K562 (cell line): ENCODE results near the gene OR10G8. TPM values are rescaled to one million over a fixed set of nuclear protein-coding genes. Genes with fewer than 3 reads are reported as not detected.

ENCODE experiments used
- ATAC-seq: fragments of 200-7000 bp; cut with Tn5 transposase; 3 replicates; pipeline ENCODE4 v1.9.1; 2020; ENCODE audit warnings: moderate library complexity
- BruUV-seq: library from RNA; stranded (reverse); fragments of 400-500 nt; replicated peaks from 2 replicates; lab custom pipeline; 2021; lab: Mats Ljungman, UMichigan
- CTCF ChIA-PET: fragments of 300-600 bp; formaldehyde crosslinking; extraction: SDS; loops from one replicate; lab custom pipeline; 2021; ENCODE audit warnings: low intra/inter-chr PET ratio; lab: Yijun Ruan, JAX
- POLR2A ChIA-PET: fragments of 300-600, 350-650 bp; sonication (Branson Sonifier 250); formaldehyde crosslinking; extraction: SDS; loops from one replicate; lab custom pipeline; 2021; ENCODE audit warnings: antibody characterized with exemption, inconsistent platforms; lab: Yijun Ruan, JAX
- DNase-seq, 4 experiments: peaks; one replicate each; pipeline versions ENCODE4 v3.0.0 to v3.0.0-alpha.2; 2011 to 2018; ENCODE audit warnings: low spot score in 3 of 4, mixed read lengths in 3 of 4; ENCODE audit errors: extremely low read depth in 1 of 4
- FAIRE-seq: peaks from 2 replicates; lab custom pipeline; 2011; peaks lifted over from hg19 to GRCh38; lab: Jason Lieb, UNC
- H2AFZ ChIP-seq: 2 replicates; pipeline ENCODE4 v1.6.0; 2011; ENCODE audit warnings: low read depth, low read length, control low read depth, inconsistent platforms
- H3K27ac ChIP-seq: fragments of 200-600 bp; 3 replicates; pipeline ENCODE4 v1.8.0; 2011; ENCODE audit warnings: low read depth, mild to moderate bottlenecking, control low read depth, inconsistent platforms, low read length, moderate library complexity, mixed read lengths; ENCODE audit errors: extremely low read depth
- H3K27me3 ChIP-seq, 2 experiments: fragments of 300-600 bp in 1 of 2; 2 replicates in 1 of 2; 3 replicates in 1 of 2; pipeline versions ENCODE4 v1.6.0 to v1.8.0; 2011; ENCODE audit warnings: inconsistent platforms in 2 of 2, low read length in 2 of 2, mild to moderate bottlenecking in 1 of 2, mixed read lengths in 1 of 2, moderate library complexity in 1 of 2; ENCODE audit not compliant: control insufficient read depth in 2 of 2, insufficient read depth in 2 of 2
- H3K36me3 ChIP-seq: fragments of 300-600 bp; 3 replicates; pipeline ENCODE4 v1.8.0; 2011; ENCODE audit warnings: mild to moderate bottlenecking, low read length, inconsistent platforms; ENCODE audit not compliant: control insufficient read depth, insufficient read depth
- H3K4me1 ChIP-seq, 2 experiments: fragments of 200-600 bp in 1 of 2; replicated peaks in 1 of 2; 2 replicates in 1 of 2; 3 replicates in 1 of 2; pipeline versions ENCODE4 v1.5.1 to v1.8.0; 2011; ENCODE audit warnings: inconsistent platforms in 2 of 2, low read length in 2 of 2, mild to moderate bottlenecking in 1 of 2, mixed read lengths in 1 of 2, moderate library complexity in 1 of 2; ENCODE audit not compliant: control insufficient read depth in 2 of 2, insufficient read depth in 2 of 2
- H3K4me2 ChIP-seq: 2 replicates; pipeline ENCODE4 v1.6.1; 2011; ENCODE audit warnings: low read length, control low read depth, inconsistent platforms, mixed read lengths; ENCODE audit not compliant: insufficient read depth
- H3K4me3 ChIP-seq: fragments of 200-600 bp; sonication (generic), shearing (Covaris generic); 2 replicates; pipeline ENCODE4 v1.5.1; 2016; ENCODE audit warnings: control low read depth, inconsistent platforms
- H3K79me2 ChIP-seq: fragments of 200-600 bp; 3 replicates; pipeline ENCODE4 v1.8.0; 2011; ENCODE audit warnings: low read length, inconsistent platforms; ENCODE audit not compliant: control insufficient read depth, insufficient read depth
- H3K9ac ChIP-seq, 2 experiments: 2 replicates each; pipeline versions ENCODE4 v1.6.0 to v1.6.1; 2011; ENCODE audit warnings: low read depth in 2 of 2, low read length in 2 of 2, control low read depth in 1 of 2, inconsistent platforms in 1 of 2, mild to moderate bottlenecking in 1 of 2, mixed read lengths in 1 of 2; ENCODE audit not compliant: insufficient read depth in 1 of 2
- H3K9me1 ChIP-seq: one replicate; pipeline ENCODE4 v1.6.0; 2011; ENCODE audit warnings: inconsistent platforms, mild to moderate bottlenecking, low read length, moderate library complexity; ENCODE audit not compliant: control insufficient read depth, insufficient read depth
- H3K9me3 ChIP-seq: replicated peaks from 2 replicates; pipeline ENCODE4 v1.5.1; 2011; ENCODE audit warnings: low read depth, low read length, inconsistent platforms; ENCODE audit not compliant: control insufficient read depth, insufficient read depth
- H4K20me1 ChIP-seq: replicated peaks from 2 replicates; pipeline ENCODE4 v1.6.1; 2011; ENCODE audit warnings: low read length, inconsistent platforms, mixed read lengths; ENCODE audit not compliant: control insufficient read depth, insufficient read depth
- CREB1 ChIP-seq, 2 experiments: sonication (generic) in 1 of 2; formaldehyde crosslinking in 1 of 2; IDR thresholded peaks; 2 replicates each; pipeline versions ENCODE4 v1.6.1 to v1.8.0; 2012 to 2022; ENCODE audit warnings: inconsistent platforms in 1 of 2, mild to moderate bottlenecking in 1 of 2, missing genetic modification reagents in 1 of 2, moderate library complexity in 1 of 2
- HOMEZ ChIP-seq: fragments of 250-450 bp; sonication (Bioruptor Pico); IDR thresholded peaks from 2 replicates; pipeline ENCODE4 v1.4.0; 2020; ENCODE audit warnings: mild to moderate bottlenecking, moderate library complexity
- MXD1 ChIP-seq: fragments of 250-450 bp; sonication (Bioruptor Pico); IDR thresholded peaks from 2 replicates; pipeline ENCODE4 v1.8.0; 2021; ENCODE audit warnings: borderline replicate concordance, mild to moderate bottlenecking, moderate library complexity; ENCODE audit not compliant: poor library complexity, severe bottlenecking
- NR3C1 ChIP-seq: sonication (generic); formaldehyde crosslinking; IDR thresholded peaks from 2 replicates; pipeline ENCODE4 v1.8.1; 2022; ENCODE audit warnings: missing genetic modification reagents
- RBM34 ChIP-seq: fragments of 200-400 bp; formaldehyde crosslinking; IDR thresholded peaks from 2 replicates; pipeline ENCODE4 v1.6.1; 2018; ENCODE audit warnings: low read length, borderline replicate concordance; ENCODE audit not compliant: insufficient read depth
- ZNF133 ChIP-seq: fragments of 250-450 bp; sonication (Bioruptor Pico); IDR thresholded peaks from 2 replicates; pipeline ENCODE4 v1.4.0; 2020; ENCODE audit warnings: mild to moderate bottlenecking
- ZNF217 ChIP-seq: sonication (generic); formaldehyde crosslinking; IDR thresholded peaks from 2 replicates; pipeline ENCODE4 v1.8.0; 2022; ENCODE audit warnings: mild to moderate bottlenecking, missing genetic modification reagents
- ZNF23 ChIP-seq: fragments of 250-450 bp; sonication (Bioruptor Pico); IDR thresholded peaks from 2 replicates; pipeline ENCODE4 v1.4.0; 2020; ENCODE audit warnings: mild to moderate bottlenecking
- ZNF512 ChIP-seq: IDR thresholded peaks from 2 replicates; pipeline ENCODE4 v1.6.1; 2016; ENCODE audit warnings: missing genetic modification characterization, missing compliant biosample characterization
- ZNF766 ChIP-seq: fragments of 200-800 bp; sonication (Bioruptor generic); conservative IDR thresholded peaks from 2 replicates; pipeline ENCODE4 v1.6.1; 2016; ENCODE audit warnings: missing genetic modification characterization, missing compliant biosample characterization
- WGBS: fragments of 100-300 bp; shearing (Covaris generic); methylation state at CpG from one replicate; pipeline ENCODE4 v1.1.6; 2016; ENCODE audit warnings: low coverage, mixed read lengths; ENCODE audit not compliant: insufficient coverage; ENCODE audit errors: missing lambda C conversion rate; 5-methylcytosine and 5-hydroxymethylcytosine counted together
- in situ Hi-C: fragments of 300-500 bp; cut with MboI; formaldehyde crosslinking; loops from 4 replicates; pipeline ENCODE4 v1.15.0; 2018; ENCODE audit warnings: inconsistent platforms, mixed read lengths
- intact Hi-C: fragments of 100-400 bp; cut with micrococcal nuclease; formaldehyde crosslinking; loops from 2 replicates; pipeline ENCODE4 v1.14.2; 2022
- polyA plus RNA-seq, 8 experiments: library from polyadenylated mRNA; depleted of rRNA in 4 of 8; stranded (reverse) in 5 of 8; unstranded in 3 of 8; fragments of >200 nt; fragmentation: Nextera tagmentation in 2 of 8; fragmentation: Illumina TruSeq in 1 of 8; extraction: Ambion mirVana in 2 of 8; extraction: Trizol in 1 of 8; gene quantifications; 2 replicates each; pipeline versions ENCODE4 v1.2.1 to v1.2.3, GENCODE V29; 2011 to 2014; ENCODE audit warnings: inconsistent platforms in 1 of 8, missing spikeins in 1 of 8
- total RNA-seq, 7 experiments: library from RNA; depleted of rRNA in 6 of 7; stranded (reverse); fragments of >200 nt in 6 of 7; fragmentation: Illumina TruSeq in 2 of 7; extraction: Trizol in 2 of 7; gene quantifications; 2 replicates each; pipeline versions ENCODE4 v1.2.1 to v1.2.3, GENCODE V29; 2011 to 2021; ENCODE audit warnings: low replicate concordance in 1 of 7

OR10G8 gene
- total and polyA plus RNA-seq, 9 of the 15 experiments (the other 6 are each of a cell fraction or from before 2014, with no cell fraction given), result not detected

DNA sequence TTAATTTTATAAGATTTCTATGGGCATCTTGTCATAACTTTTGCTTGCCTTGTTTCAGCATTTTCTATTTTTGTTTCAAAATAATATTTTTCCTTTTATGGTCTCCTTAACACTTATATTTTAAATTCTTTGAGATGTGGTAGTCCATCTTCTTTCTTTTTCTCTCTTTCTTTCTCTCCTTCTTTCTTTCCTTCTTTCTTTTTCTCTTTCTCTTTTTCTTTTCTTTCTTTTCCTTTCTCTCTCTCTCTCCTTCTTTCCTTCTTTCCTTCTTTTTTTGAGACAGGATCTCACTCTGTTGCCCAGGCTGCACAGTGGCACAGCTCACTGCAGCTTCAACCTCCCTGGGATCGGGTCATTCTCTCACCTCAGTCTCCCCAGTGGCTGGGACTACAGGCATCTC is 50.7 kb downstream of the OR10G8 start:
- H3K27me3 ChIP-seq, result no peaks in the 10 kb centered on the region
- CTCF ChIA-PET, result no interaction called here
- POLR2A ChIA-PET, result interaction anchor here (1.8 kb wide), 1 partner anchor 23 kb away, joined by 4 read pairs; no protein-coding TSS in a partner anchor
- H3K4me3 ChIP-seq, result no peak overlapping the region
- no CpG with 5 or more reads among the region's 1 CpG for WGBS
- TF ChIP-seq ZNF512 (tag) (peak; percentile 92), ZNF766 (CRISPR knock-in tag) (no peak)
- in situ Hi-C loops (loop anchor here (10.0 kb wide), 1 partner anchor 328 kb away; no protein-coding TSS in a partner anchor), intact Hi-C loops (no loop called here)
- no peaks in the 10 kb centered on the region for H3K79me2 ChIP-seq
- H3K4me1 ChIP-seq, result peaks cover 25 to 26% of the 10 kb centered on the region in 2 experiments; a peak in 4 of 5 replicates
- ATAC-seq (no peak), DNase-seq (no peak), FAIRE-seq (no peak)
- no peak overlapping the region for H3K4me2 ChIP-seq
- BruUV-seq, result no TSS peak
- H3K36me3 ChIP-seq, result no peaks in the 10 kb centered on the region
- no peaks in the 10 kb centered on the region for H4K20me1 ChIP-seq
- H3K27ac ChIP-seq, result no peak overlapping the region
- H2AFZ ChIP-seq, result no peak overlapping the region
- H3K9me1 ChIP-seq, result no peaks in the 10 kb centered on the region
- no peaks in the 10 kb centered on the region for H3K9me3 ChIP-seq
- no peak overlapping the region for H3K9ac ChIP-seq

GRCh38 chr11:124078591-124078990 is 52.0 kb downstream of the OR10G8 start:
- Histone ChIP-seq H3K4me2 (no peak overlapping the region), H3K4me3 (no peak overlapping the region), H2AFZ (peak overlapping the region; percentile 79), H3K9me1 (no peaks in the 10 kb centered on the region), H3K36me3 (no peaks in the 10 kb centered on the region), H3K79me2 (no peaks in the 10 kb centered on the region), H3K4me1 (peaks cover 25 to 26% of the 10 kb centered on the region in 2 experiments; a peak in 4 of 5 replicates), H3K27ac (peak overlapping the region; percentile 18; the same call in 2 of the 3 replicates), H4K20me1 (no peaks in the 10 kb centered on the region), H3K27me3 (no peaks in the 10 kb centered on the region), H3K9ac (no peak overlapping the region), H3K9me3 (no peaks in the 10 kb centered on the region)
- WGBS, result 70% methylated on average over 2 of the region's 2 CpGs
- in situ Hi-C loops (loop anchor here (10.0 kb wide), 1 partner anchor 326 kb away; no protein-coding TSS in a partner anchor), intact Hi-C loops (no loop called here)
- ATAC-seq, result no peak
- no peak for DNase-seq
- no peak for FAIRE-seq
- BruUV-seq, result no TSS peak
- CTCF ChIA-PET, result interaction anchor here (0.8 kb wide), 1 partner anchor 508 kb away, joined by 3 read pairs; no protein-coding TSS in a partner anchor
- POLR2A ChIA-PET, result interaction anchor here (1.8 kb wide), 1 partner anchor 22 kb away, joined by 4 read pairs; no protein-coding TSS in a partner anchor
- no peak for TF ChIP-seq RBM34
- TF ChIP-seq ZNF23, result no peak
- TF ChIP-seq NR3C1 (CRISPR knock-in tag), result no peak
- TF ChIP-seq HOMEZ (CRISPR knock-in tag), result no peak
- TF ChIP-seq MXD1 (CRISPR knock-in tag), result no peak
- no peak for TF ChIP-seq ZNF217 (CRISPR knock-in tag)
- TF ChIP-seq ZNF133 (CRISPR knock-in tag), result no peak
- TF ChIP-seq CREB1 (IDR thresholded peaks at IDR 0.05), result no peak
- no peak for TF ChIP-seq CREB1 (CRISPR knock-in tag; IDR thresholded peaks at IDR 0.05)
